Measurements from ENCODE around the gene ZNF624. TPM values are rescaled to one million over a fixed set of nuclear protein-coding genes. Genes with fewer than 3 reads are reported as not detected.
"Not testable (repeated sequence)": the region's sequence is repeated elsewhere in the genome, so short reads cannot be mapped to it uniquely, and the experiment has no call there.

The ZNF624 gene
- 1.2 TPM for total RNA-seq
- long read RNA-seq, full-length matches to known transcripts: 1 of 1 reads
- long read RNA-seq, partial matches to known transcripts: 0 of 1 reads
- long read RNA-seq, other reads (novel, unspliced or antisense): 0 of 1 reads

DNA sequence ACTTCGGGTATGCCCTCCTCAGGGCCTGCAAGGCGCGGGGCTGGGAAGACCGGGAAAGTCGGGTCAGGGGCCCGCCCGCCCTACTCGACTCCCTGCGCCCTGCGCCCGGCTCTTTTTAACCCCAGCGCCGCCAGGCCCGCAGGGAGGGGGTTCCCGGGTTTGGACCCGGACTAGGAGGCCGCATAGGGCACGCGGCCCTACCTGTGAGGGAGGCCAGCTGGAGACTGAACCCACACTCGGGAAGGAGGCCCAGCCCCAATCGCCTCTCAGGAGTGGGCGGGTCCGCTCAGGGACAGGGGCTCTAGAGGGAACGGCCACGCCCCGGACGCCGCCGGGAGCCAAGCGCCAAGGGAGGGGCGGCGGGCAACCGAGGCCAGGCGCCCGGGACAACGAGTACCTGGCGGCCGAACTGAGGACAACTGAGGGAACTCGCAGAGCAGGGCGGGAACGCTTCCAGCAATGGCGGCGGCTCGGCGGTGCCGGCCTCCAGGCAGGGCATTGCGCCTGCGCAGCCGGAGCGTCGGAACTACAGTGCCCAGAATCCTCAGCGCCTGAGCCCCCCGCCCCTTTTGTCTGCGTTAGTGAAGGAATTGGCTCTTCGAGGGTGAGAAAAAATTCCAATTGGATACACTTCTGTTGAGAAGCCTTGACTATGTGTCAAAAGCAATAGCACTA, at the start of gene ZNF624:
Gene ZNF624, minus strand, starts transcription at position 484 of the 675 bp plus-strand sequence.
- TF ChIP-seq, protein P1, sequence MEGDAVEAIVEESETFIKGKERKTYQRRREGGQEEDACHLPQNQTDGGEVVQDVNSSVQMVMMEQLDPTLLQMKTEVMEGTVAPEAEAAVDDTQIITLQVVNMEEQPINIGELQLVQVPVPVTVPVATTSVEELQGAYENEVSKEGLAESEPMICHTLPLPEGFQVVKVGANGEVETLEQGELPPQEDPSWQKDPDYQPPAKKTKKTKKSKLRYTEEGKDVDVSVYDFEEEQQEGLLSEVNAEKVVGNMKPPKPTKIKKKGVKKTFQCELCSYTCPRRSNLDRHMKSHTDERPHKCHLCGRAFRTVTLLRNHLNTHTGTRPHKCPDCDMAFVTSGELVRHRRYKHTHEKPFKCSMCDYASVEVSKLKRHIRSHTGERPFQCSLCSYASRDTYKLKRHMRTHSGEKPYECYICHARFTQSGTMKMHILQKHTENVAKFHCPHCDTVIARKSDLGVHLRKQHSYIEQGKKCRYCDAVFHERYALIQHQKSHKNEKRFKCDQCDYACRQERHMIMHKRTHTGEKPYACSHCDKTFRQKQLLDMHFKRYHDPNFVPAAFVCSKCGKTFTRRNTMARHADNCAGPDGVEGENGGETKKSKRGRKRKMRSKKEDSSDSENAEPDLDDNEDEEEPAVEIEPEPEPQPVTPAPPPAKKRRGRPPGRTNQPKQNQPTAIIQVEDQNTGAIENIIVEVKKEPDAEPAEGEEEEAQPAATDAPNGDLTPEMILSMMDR (IDR thresholded peaks at IDR 0.05; ENCODE audit: borderline replicate concordance): no peak
- intact Hi-C loops (cut with micrococcal nuclease): no loop called here

GRCh38 chr17:16697603-16698002, 44.0 kb upstream of the ZNF624 start:
- H3K27me3 ChIP-seq (ENCODE audit: low read depth); H3K27ac ChIP-seq (replicated peaks); H3K4me1 ChIP-seq; DNase-seq; intact Hi-C loops (cut with micrococcal nuclease); H3K4me3 ChIP-seq; H3K9me3 ChIP-seq (replicated peaks); H3K36me3 ChIP-seq: not testable (repeated sequence)

More for the DNA sequence above, at the start of gene ZNF624:
- H3K27me3 ChIP-seq (ENCODE audit: low read depth): no peaks in the 10 kb centered on the region
- H3K36me3 ChIP-seq: no peaks in the 10 kb centered on the region
- no peaks in the 10 kb centered on the region for H3K9me3 ChIP-seq (replicated peaks)
- H3K4me1 ChIP-seq: peaks cover 19% of the 10 kb centered on the region
- H3K27ac ChIP-seq (replicated peaks): peak within 1 kb of the TSS; percentile 99
- DNase-seq: peak; percentile 97
- peak within 1 kb of the TSS; percentile 85 for H3K4me3 ChIP-seq

- H3K27ac ChIP-seq (replicated peaks); H3K4me1 ChIP-seq; H3K9me3 ChIP-seq (replicated peaks); intact Hi-C loops (cut with micrococcal nuclease); H3K27me3 ChIP-seq (ENCODE audit: low read depth); DNase-seq; H3K36me3 ChIP-seq: not testable (repeated sequence)
- H3K4me3 ChIP-seq: peak overlapping the region; percentile 27
Observed at GRCh38 chr17:16690447-16690846, 36.8 kb upstream of the ZNF624 start.

- TF ChIP-seq, protein P1 (IDR thresholded peaks at IDR 0.05; ENCODE audit: borderline replicate concordance): peak; percentile 61
- H3K27ac ChIP-seq (replicated peaks); H3K9me3 ChIP-seq (replicated peaks); H3K36me3 ChIP-seq; H3K4me1 ChIP-seq; intact Hi-C loops (cut with micrococcal nuclease): not testable (repeated sequence)
- Histone ChIP-seq H3K4me3 (peak within 1 kb of the TSS; percentile 27), H3K27me3 (ENCODE audit: low read depth) (peaks cover 15% of the 10 kb centered on the region)
- peak; percentile 28 for DNase-seq
Observed at GRCh38 chr17:16689731-16690281, 36.2 kb upstream of the ZNF624 start, which contains the start of gene CCDC144A. CCDC144A (plus strand) TSS chr17:16690241; CDS start chr17:16690401, 160 bp downstream.

DNA sequence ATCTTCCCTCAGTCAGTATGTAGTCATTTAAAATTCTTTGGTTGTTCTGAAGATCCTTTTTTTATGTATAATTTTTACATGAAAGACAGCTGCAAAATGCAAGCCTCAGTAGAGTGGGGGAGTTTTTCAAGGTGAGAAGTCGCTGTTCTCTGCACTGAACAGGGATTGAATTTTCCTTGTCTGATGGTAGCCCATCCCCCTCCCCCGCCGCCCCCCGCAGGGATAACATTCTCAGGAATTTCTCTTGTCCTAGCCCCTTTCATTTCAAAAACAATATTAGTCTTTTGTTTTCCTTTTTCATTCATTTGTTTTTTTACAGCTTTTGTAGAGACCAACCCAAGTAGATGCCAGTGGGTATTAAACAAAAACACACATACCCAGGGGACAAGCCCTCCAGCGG, 33.5 kb upstream of the ZNF624 start:
- H3K4me3 ChIP-seq; DNase-seq; intact Hi-C loops (cut with micrococcal nuclease); H3K9me3 ChIP-seq (replicated peaks); H3K36me3 ChIP-seq; H3K27ac ChIP-seq (replicated peaks); H3K4me1 ChIP-seq: not testable (repeated sequence)
- H3K27me3 ChIP-seq (ENCODE audit: low read depth): peaks cover 37% of the 10 kb centered on the region

DNA sequence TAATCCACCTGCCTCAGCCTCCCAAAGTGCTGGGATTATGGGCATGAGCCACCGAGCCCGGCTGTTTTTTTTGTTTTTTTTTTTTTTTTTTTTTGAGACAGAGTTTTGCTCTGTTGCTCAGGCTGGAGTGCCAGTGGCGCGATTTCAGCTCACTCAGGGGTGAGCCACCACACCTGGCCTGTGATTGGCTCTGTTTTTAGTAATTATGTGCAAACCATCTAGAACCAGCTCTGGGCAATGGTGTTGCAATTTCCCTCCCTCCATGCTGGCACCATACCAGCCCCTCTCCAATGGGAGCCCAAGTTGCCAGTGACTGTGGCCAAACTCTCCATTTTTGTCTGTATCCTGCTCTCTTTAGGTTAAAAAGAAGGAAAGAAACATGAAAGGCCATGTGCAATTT, 32.4 kb upstream of the ZNF624 start:
- H3K4me1 ChIP-seq; H3K4me3 ChIP-seq; H3K9me3 ChIP-seq (replicated peaks); H3K27ac ChIP-seq (replicated peaks); H3K36me3 ChIP-seq; DNase-seq; intact Hi-C loops (cut with micrococcal nuclease): not testable (repeated sequence)
- peaks cover 46% of the 10 kb centered on the region for H3K27me3 ChIP-seq (ENCODE audit: low read depth)

DNA sequence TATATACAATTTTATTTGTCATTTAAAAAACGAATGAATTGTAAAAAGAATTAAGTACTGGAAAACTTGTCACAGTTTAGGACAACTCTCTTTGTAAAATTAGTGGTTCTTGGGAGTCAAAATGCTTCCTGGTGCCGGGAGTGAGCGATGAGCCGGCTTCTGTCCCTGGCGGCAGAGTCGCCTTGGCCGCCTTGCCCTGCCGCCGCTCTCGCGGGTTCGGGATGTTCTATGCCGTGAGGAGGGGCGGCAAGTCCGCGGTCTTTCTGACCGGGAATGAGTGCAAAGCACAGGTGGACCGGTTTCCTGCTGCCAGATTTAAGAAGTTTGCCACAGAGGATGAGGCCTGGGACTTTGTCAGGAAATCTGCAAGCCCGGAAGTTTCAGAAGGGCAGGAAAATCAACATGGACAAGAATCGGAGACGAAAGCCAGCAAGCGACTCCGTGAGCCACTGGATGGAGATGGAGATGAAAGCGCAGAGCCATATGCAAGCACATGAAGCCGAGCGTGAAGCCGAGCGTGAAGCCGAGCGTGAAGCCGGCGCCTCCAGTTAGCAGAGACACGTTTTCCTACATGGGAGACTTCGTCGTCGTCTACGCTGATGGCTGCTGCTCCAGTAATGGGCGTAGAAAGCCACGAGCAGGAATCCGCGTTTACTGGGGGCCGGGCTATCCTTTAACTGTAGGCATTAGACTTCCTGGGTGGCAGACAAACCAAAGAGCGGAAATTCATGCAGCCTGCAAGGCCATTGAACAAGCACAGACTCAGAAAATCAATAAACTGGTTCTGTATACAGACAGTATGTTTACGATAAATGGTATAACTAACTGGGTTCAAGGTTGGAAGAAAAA, 29.9 kb upstream of the ZNF624 start:
- H3K27ac ChIP-seq (replicated peaks); H3K36me3 ChIP-seq; intact Hi-C loops (cut with micrococcal nuclease); H3K9me3 ChIP-seq (replicated peaks); H3K4me1 ChIP-seq; DNase-seq: not testable (repeated sequence)
- peaks cover 59% of the 10 kb centered on the region for H3K27me3 ChIP-seq (ENCODE audit: low read depth)
- peak overlapping the region; percentile 43 for H3K4me3 ChIP-seq
